K562 (cell line): ENCODE data around the gene USF2. TPM values are rescaled to one million over a fixed set of nuclear protein-coding genes. Genes with fewer than 3 reads are reported as not detected.

Experiments used
- ATAC-seq: fragments of 200-7000 bp; cut with Tn5 transposase; 3 replicates; pipeline ENCODE4 v1.9.1; 2020; ENCODE audit warnings: moderate library complexity
- BruUV-seq: library from RNA; stranded (reverse); fragments of 400-500 nt; replicated peaks from 2 replicates; lab custom pipeline; 2021; lab: Mats Ljungman, UMichigan
- CTCF ChIA-PET: fragments of 300-600 bp; formaldehyde crosslinking; extraction: SDS; loops from one replicate; lab custom pipeline; 2021; ENCODE audit warnings: low intra/inter-chr PET ratio; lab: Yijun Ruan, JAX
- POLR2A ChIA-PET: fragments of 300-600, 350-650 bp; sonication (Branson Sonifier 250); formaldehyde crosslinking; extraction: SDS; loops from one replicate; lab custom pipeline; 2021; ENCODE audit warnings: antibody characterized with exemption, inconsistent platforms; lab: Yijun Ruan, JAX
- DNase-seq, 4 experiments: peaks; one replicate each; pipeline versions ENCODE4 v3.0.0 to v3.0.0-alpha.2; 2011 to 2018; ENCODE audit warnings: low spot score in 3 of 4, mixed read lengths in 3 of 4; ENCODE audit errors: extremely low read depth in 1 of 4
- FAIRE-seq: peaks from 2 replicates; lab custom pipeline; 2011; peaks lifted over from hg19 to GRCh38; lab: Jason Lieb, UNC
- H2AFZ ChIP-seq: 2 replicates; pipeline ENCODE4 v1.6.0; 2011; ENCODE audit warnings: low read depth, low read length, control low read depth, inconsistent platforms
- H3K27ac ChIP-seq: fragments of 200-600 bp; 3 replicates; pipeline ENCODE4 v1.8.0; 2011; ENCODE audit warnings: low read depth, mild to moderate bottlenecking, control low read depth, inconsistent platforms, low read length, moderate library complexity, mixed read lengths; ENCODE audit errors: extremely low read depth
- H3K27me3 ChIP-seq, 2 experiments: fragments of 300-600 bp in 1 of 2; 2 replicates in 1 of 2; 3 replicates in 1 of 2; pipeline versions ENCODE4 v1.6.0 to v1.8.0; 2011; ENCODE audit warnings: inconsistent platforms in 2 of 2, low read length in 2 of 2, mild to moderate bottlenecking in 1 of 2, mixed read lengths in 1 of 2, moderate library complexity in 1 of 2; ENCODE audit not compliant: control insufficient read depth in 2 of 2, insufficient read depth in 2 of 2
- H3K36me3 ChIP-seq: fragments of 300-600 bp; 3 replicates; pipeline ENCODE4 v1.8.0; 2011; ENCODE audit warnings: mild to moderate bottlenecking, low read length, inconsistent platforms; ENCODE audit not compliant: control insufficient read depth, insufficient read depth
- H3K4me1 ChIP-seq, 2 experiments: fragments of 200-600 bp in 1 of 2; replicated peaks in 1 of 2; 2 replicates in 1 of 2; 3 replicates in 1 of 2; pipeline versions ENCODE4 v1.5.1 to v1.8.0; 2011; ENCODE audit warnings: inconsistent platforms in 2 of 2, low read length in 2 of 2, mild to moderate bottlenecking in 1 of 2, mixed read lengths in 1 of 2, moderate library complexity in 1 of 2; ENCODE audit not compliant: control insufficient read depth in 2 of 2, insufficient read depth in 2 of 2
- H3K4me2 ChIP-seq: 2 replicates; pipeline ENCODE4 v1.6.1; 2011; ENCODE audit warnings: low read length, control low read depth, inconsistent platforms, mixed read lengths; ENCODE audit not compliant: insufficient read depth
- H3K4me3 ChIP-seq: fragments of 200-600 bp; sonication (generic), shearing (Covaris generic); 2 replicates; pipeline ENCODE4 v1.5.1; 2016; ENCODE audit warnings: control low read depth, inconsistent platforms
- H3K79me2 ChIP-seq: fragments of 200-600 bp; 3 replicates; pipeline ENCODE4 v1.8.0; 2011; ENCODE audit warnings: low read length, inconsistent platforms; ENCODE audit not compliant: control insufficient read depth, insufficient read depth
- H3K9ac ChIP-seq, 2 experiments: 2 replicates each; pipeline versions ENCODE4 v1.6.0 to v1.6.1; 2011; ENCODE audit warnings: low read depth in 2 of 2, low read length in 2 of 2, control low read depth in 1 of 2, inconsistent platforms in 1 of 2, mild to moderate bottlenecking in 1 of 2, mixed read lengths in 1 of 2; ENCODE audit not compliant: insufficient read depth in 1 of 2
- H3K9me1 ChIP-seq: one replicate; pipeline ENCODE4 v1.6.0; 2011; ENCODE audit warnings: inconsistent platforms, mild to moderate bottlenecking, low read length, moderate library complexity; ENCODE audit not compliant: control insufficient read depth, insufficient read depth
- H3K9me3 ChIP-seq: replicated peaks from 2 replicates; pipeline ENCODE4 v1.5.1; 2011; ENCODE audit warnings: low read depth, low read length, inconsistent platforms; ENCODE audit not compliant: control insufficient read depth, insufficient read depth
- H4K20me1 ChIP-seq: replicated peaks from 2 replicates; pipeline ENCODE4 v1.6.1; 2011; ENCODE audit warnings: low read length, inconsistent platforms, mixed read lengths; ENCODE audit not compliant: control insufficient read depth, insufficient read depth
- BCL6 ChIP-seq: fragments of 250-450 bp; sonication (Bioruptor Pico); IDR thresholded peaks from 2 replicates; pipeline ENCODE4 v1.4.0; 2020
- CBFB ChIP-seq: sonication (generic); formaldehyde crosslinking; IDR thresholded peaks from 2 replicates; pipeline ENCODE4 v1.4.0; 2020; ENCODE audit warnings: mild to moderate bottlenecking, missing genetic modification reagents
- CHAMP1 ChIP-seq: fragments of 450-650 bp; IDR thresholded peaks from 2 replicates; pipeline ENCODE4 v1.6.1; 2016; ENCODE audit warnings: mild to moderate bottlenecking
- KLF16 ChIP-seq: IDR thresholded peaks from 2 replicates; pipeline ENCODE4 v1.6.1; 2016; ENCODE audit warnings: antibody characterized with exemption
- MCM2 ChIP-seq: fragments of 450-650 bp; IDR thresholded peaks from 2 replicates; pipeline ENCODE4 v1.6.1; 2017; ENCODE audit warnings: low read depth, mild to moderate bottlenecking
- ZFP1 ChIP-seq: fragments of 450-650 bp; formaldehyde crosslinking; IDR thresholded peaks from 2 replicates; pipeline ENCODE4 v1.4.0; 2020; ENCODE audit warnings: mild to moderate bottlenecking, mixed read lengths
- ZFX ChIP-seq: sonication (generic); formaldehyde crosslinking; IDR thresholded peaks from 2 replicates; pipeline ENCODE4 v1.8.0; 2022; ENCODE audit warnings: mild to moderate bottlenecking, missing genetic modification reagents, moderate library complexity
- ZHX1 ChIP-seq: fragments of 150-350 bp; conservative IDR thresholded peaks from 2 replicates; pipeline ENCODE4 v1.6.1; 2014; ENCODE audit warnings: low read length
- ZNF197 ChIP-seq: fragments of 200-800 bp; sonication (Bioruptor generic); IDR thresholded peaks from 2 replicates; pipeline ENCODE4 v1.6.1; 2016; ENCODE audit warnings: low read depth, missing genetic modification characterization, missing compliant biosample characterization
- ZNF766 ChIP-seq: fragments of 200-800 bp; sonication (Bioruptor generic); conservative IDR thresholded peaks from 2 replicates; pipeline ENCODE4 v1.6.1; 2016; ENCODE audit warnings: missing genetic modification characterization, missing compliant biosample characterization
- WGBS: fragments of 100-300 bp; shearing (Covaris generic); methylation state at CpG from one replicate; pipeline ENCODE4 v1.1.6; 2016; ENCODE audit warnings: low coverage, mixed read lengths; ENCODE audit not compliant: insufficient coverage; ENCODE audit errors: missing lambda C conversion rate; 5-methylcytosine and 5-hydroxymethylcytosine counted together
- in situ Hi-C: fragments of 300-500 bp; cut with MboI; formaldehyde crosslinking; loops from 4 replicates; pipeline ENCODE4 v1.15.0; 2018; ENCODE audit warnings: inconsistent platforms, mixed read lengths
- intact Hi-C: fragments of 100-400 bp; cut with micrococcal nuclease; formaldehyde crosslinking; loops from 2 replicates; pipeline ENCODE4 v1.14.2; 2022
- polyA plus RNA-seq, 8 experiments: library from polyadenylated mRNA; depleted of rRNA in 4 of 8; stranded (reverse) in 5 of 8; unstranded in 3 of 8; fragments of >200 nt; fragmentation: Nextera tagmentation in 2 of 8; fragmentation: Illumina TruSeq in 1 of 8; extraction: Ambion mirVana in 2 of 8; extraction: Trizol in 1 of 8; gene quantifications; 2 replicates each; pipeline versions ENCODE4 v1.2.1 to v1.2.3, GENCODE V29; 2011 to 2014; ENCODE audit warnings: inconsistent platforms in 1 of 8, missing spikeins in 1 of 8
- total RNA-seq, 7 experiments: library from RNA; depleted of rRNA in 6 of 7; stranded (reverse); fragments of >200 nt in 6 of 7; fragmentation: Illumina TruSeq in 2 of 7; extraction: Trizol in 2 of 7; gene quantifications; 2 replicates each; pipeline versions ENCODE4 v1.2.1 to v1.2.3, GENCODE V29; 2011 to 2021; ENCODE audit warnings: low replicate concordance in 1 of 7

The USF2 gene
- total and polyA plus RNA-seq, 9 of the 15 experiments (the other 6 are each of a cell fraction or from before 2014, with no cell fraction given): 0.27 to 93.7 (median 58.4) TPM

GRCh38 chr19:35310331-35310730 is 41.6 kb downstream of the USF2 start:
- ChIA-PET CTCF (no interaction called here), POLR2A (interaction anchor here (0.8 kb wide), 1 partner anchor 17 kb away, joined by 3 read pairs; no protein-coding TSS in a partner anchor)
- Histone ChIP-seq H4K20me1 (no peaks in the 10 kb centered on the region), H3K9me1 (no peaks in the 10 kb centered on the region), H3K4me1 (peaks cover 51 to 74% of the 10 kb centered on the region in 2 experiments), H3K27ac (peak overlapping the region; percentile 90), H3K9ac (peak overlapping the region; percentile 79 to 90), H3K4me3 (no peak overlapping the region), H3K9me3 (no peaks in the 10 kb centered on the region), H2AFZ (peak overlapping the region; percentile 96), H3K79me2 (peaks cover 10% of the 10 kb centered on the region; the same call in 2 of the 3 replicates), H3K4me2 (peak overlapping the region; percentile 65), H3K36me3 (no peaks in the 10 kb centered on the region), H3K27me3 (no peaks in the 10 kb centered on the region)
- DNase-seq (peak in 1 of 4 experiments; percentile 6), ATAC-seq (no peak), FAIRE-seq (no peak)
- 90% methylated on average over 8 of the region's 12 CpGs for WGBS
- intact Hi-C loops: no loop called here
- 0 out of 2 replicates have a peak, but pooled peaks have one; percentile 3 for TF ChIP-seq ZFX (CRISPR knock-in tag)
- TF ChIP-seq CHAMP1: no peak
- TF ChIP-seq MCM2: no peak
- TF ChIP-seq CBFB (CRISPR knock-in tag): 0 out of 2 replicates have a peak, but pooled peaks have one; percentile 8
- no peak for TF ChIP-seq BCL6 (CRISPR knock-in tag)
- TF ChIP-seq ZNF766 (CRISPR knock-in tag): no peak
- 0 out of 2 replicates have a peak, but pooled peaks have one; percentile 14 for TF ChIP-seq ZNF197 (CRISPR knock-in tag)
- TF ChIP-seq ZFP1 (CRISPR knock-in tag): no peak
- TF ChIP-seq KLF16: no peak
- TF ChIP-seq ZHX1: no peak
- BruUV-seq: TSS peak; percentile 29
- in situ Hi-C loops: no loop called here
